Natural killer cell (primary cell): ENCODE results near the gene CPT1B. TPM values are rescaled to one million over a fixed set of nuclear protein-coding genes. Genes with fewer than 3 reads are reported as not detected.

Experiments used
- ATAC-seq, 3 donors: fragments of 150-1000 bp in 2 of 3; fragments of 200-7000 bp in 1 of 3; cut with Tn5 transposase; 1 replicate in 1 of 3; 2 replicates in 2 of 3; pipeline ENCODE4 v1.10.0; 2021; ENCODE audit warnings: mild to moderate bottlenecking in 2 of 3, moderate library complexity in 2 of 3
- DNase-seq, 2 donors: peaks; one replicate each; pipeline versions ENCODE4 v3.0.0 to v3.0.0-alpha.2; 2013 to 2021; ENCODE audit warnings: mixed read lengths in 1 of 2
- H3K27ac ChIP-seq: one replicate; pipeline ENCODE4 v1.5.1; 2013; ENCODE audit warnings: mild to moderate bottlenecking, low read length
- H3K27me3 ChIP-seq: one replicate; pipeline ENCODE4 v1.6.1; 2013; ENCODE audit warnings: low read length; ENCODE audit not compliant: control insufficient read depth, insufficient read depth
- H3K36me3 ChIP-seq: one replicate; pipeline ENCODE4 v1.6.1; 2013; ENCODE audit warnings: low read length; ENCODE audit not compliant: control insufficient read depth, insufficient read depth
- H3K4me1 ChIP-seq: one replicate; pipeline ENCODE4 v1.6.1; 2013; ENCODE audit warnings: low read length; ENCODE audit not compliant: control insufficient read depth, insufficient read depth
- H3K4me3 ChIP-seq: one replicate; pipeline ENCODE4 v1.5.1; 2013; ENCODE audit warnings: low read length
- H3K9me3 ChIP-seq: one replicate; pipeline ENCODE4 v1.6.1; 2013; ENCODE audit warnings: low read length; ENCODE audit not compliant: control insufficient read depth, insufficient read depth
- H3K27ac Mint-ChIP-seq, 2 donors: one replicate each; pipeline ENCODE4 v1.8.0; 2022; ENCODE audit warnings: mild to moderate bottlenecking in 2 of 2, mixed read lengths in 2 of 2, moderate library complexity in 1 of 2
- H3K27me3 Mint-ChIP-seq, 2 donors: one replicate each; pipeline ENCODE4 v1.8.0; 2022; ENCODE audit warnings: low read depth in 2 of 2, mixed read lengths in 2 of 2
- H3K36me3 Mint-ChIP-seq: one replicate; pipeline ENCODE4 v1.8.0; 2022; ENCODE audit warnings: mixed read lengths
- H3K4me1 Mint-ChIP-seq, 2 donors: one replicate each; pipeline ENCODE4 v1.8.0; 2022; ENCODE audit warnings: mixed read lengths in 2 of 2
- H3K4me3 Mint-ChIP-seq: one replicate; pipeline ENCODE4 v1.8.0; 2022; ENCODE audit warnings: mild to moderate bottlenecking, moderate library complexity, mixed read lengths
- H3K9me3 Mint-ChIP-seq, 2 donors: one replicate each; pipeline ENCODE4 v1.8.0; 2022; ENCODE audit warnings: mixed read lengths in 2 of 2
- CTCF ChIP-seq: fragments of 200-600 bp; IDR thresholded peaks from one replicate; pipeline ENCODE4 v1.8.0; 2022; ENCODE audit warnings: antibody characterized with exemption
- WGBS: methylation state at CpG from one replicate; pipeline ENCODE4 v1.1.7; 2013; ENCODE audit warnings: missing lambda C conversion rate; ENCODE audit not compliant: insufficient coverage; 5-methylcytosine and 5-hydroxymethylcytosine counted together
- intact Hi-C: fragments of 100-400 bp; cut with micrococcal nuclease; formaldehyde crosslinking; loops from one replicate; pipeline ENCODE4 v1.14.2; 2022
- total RNA-seq, 4 donors: library from RNA; stranded (reverse); fragments of 120-200 nt in 1 of 4; gene quantifications; one replicate each; pipeline versions ENCODE4 v1.2.3 to v1.2.4, GENCODE V29; 2013 to 2022

Gene CPT1B
- total RNA-seq, 3 donors from 2014 or later (not counting 1 experiment from before 2014, with no cell fraction given): 53.1 to 75.7 (median 55.5) TPM

DNA sequence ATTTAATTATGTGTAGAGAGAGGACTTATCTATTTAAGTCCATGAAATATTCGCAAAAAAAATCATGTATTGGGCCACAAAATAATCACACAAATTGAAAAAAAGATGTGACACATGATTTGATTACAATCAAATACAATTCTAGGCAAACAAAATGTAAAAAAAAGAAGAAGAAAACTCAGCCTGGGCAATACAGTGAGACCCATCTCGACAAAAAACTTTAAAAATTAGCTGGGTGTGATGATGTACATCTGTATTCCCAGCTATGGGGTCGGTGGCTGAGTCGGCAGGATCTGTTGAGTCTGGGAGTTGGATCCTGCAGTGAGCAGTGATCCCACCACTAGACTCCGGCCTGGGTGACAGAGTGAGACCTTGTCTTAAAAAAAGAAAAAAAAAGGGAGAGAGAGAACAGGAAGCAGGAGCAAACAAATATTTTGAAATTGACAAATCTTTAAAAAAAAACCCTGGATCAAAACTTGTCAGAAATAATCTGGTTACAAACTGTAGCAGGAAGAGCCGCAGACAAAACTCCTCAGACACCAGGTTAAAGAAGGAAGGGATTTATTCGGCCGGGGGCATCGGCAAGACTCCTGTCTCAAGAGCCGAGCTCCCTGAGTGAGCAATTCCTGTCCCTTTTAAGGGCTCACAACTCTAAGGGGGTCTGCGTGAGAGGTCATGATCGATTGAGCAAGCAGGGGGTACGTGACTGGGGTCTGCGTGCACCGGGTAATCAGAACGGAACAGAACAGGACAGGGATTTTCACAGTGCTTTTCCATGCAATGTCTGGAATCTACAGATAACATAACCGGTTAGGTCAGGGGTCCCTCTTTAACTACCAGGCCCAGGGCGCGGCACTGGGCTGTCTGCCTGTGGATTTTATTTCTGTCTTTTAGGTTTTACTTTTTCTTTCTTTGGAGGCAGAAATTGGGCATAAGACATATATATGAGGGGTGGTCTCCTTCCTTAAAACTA is 45.1 kb downstream of the CPT1B start:
- H3K4me1 ChIP-seq: peaks cover 52% of the 10 kb centered on the region
- Mint-ChIP-seq H3K36me3 (no peaks in the 10 kb centered on the region), H3K27ac (peak overlapping the region; percentile 51 to 62), H3K27me3 (peaks cover 0 to 13% of the 10 kb centered on the region in 2 donors), H3K9me3 (no peaks in the 10 kb centered on the region), H3K4me1 (peaks cover 12 to 26% of the 10 kb centered on the region in 2 donors), H3K4me3 (peak overlapping the region; percentile 68)
- ATAC-seq (no peak), DNase-seq (no peak)
- 94% methylated on average over 16 of the region's 19 CpGs for WGBS
- H3K9me3 ChIP-seq: no peaks in the 10 kb centered on the region
- no peak for TF ChIP-seq CTCF
- H3K4me3 ChIP-seq: no peak overlapping the region
- H3K36me3 ChIP-seq: no peaks in the 10 kb centered on the region
- H3K27me3 ChIP-seq: no peaks in the 10 kb centered on the region
- intact Hi-C loops: no loop called here
- H3K27ac ChIP-seq: peak overlapping the region; percentile 95

DNA sequence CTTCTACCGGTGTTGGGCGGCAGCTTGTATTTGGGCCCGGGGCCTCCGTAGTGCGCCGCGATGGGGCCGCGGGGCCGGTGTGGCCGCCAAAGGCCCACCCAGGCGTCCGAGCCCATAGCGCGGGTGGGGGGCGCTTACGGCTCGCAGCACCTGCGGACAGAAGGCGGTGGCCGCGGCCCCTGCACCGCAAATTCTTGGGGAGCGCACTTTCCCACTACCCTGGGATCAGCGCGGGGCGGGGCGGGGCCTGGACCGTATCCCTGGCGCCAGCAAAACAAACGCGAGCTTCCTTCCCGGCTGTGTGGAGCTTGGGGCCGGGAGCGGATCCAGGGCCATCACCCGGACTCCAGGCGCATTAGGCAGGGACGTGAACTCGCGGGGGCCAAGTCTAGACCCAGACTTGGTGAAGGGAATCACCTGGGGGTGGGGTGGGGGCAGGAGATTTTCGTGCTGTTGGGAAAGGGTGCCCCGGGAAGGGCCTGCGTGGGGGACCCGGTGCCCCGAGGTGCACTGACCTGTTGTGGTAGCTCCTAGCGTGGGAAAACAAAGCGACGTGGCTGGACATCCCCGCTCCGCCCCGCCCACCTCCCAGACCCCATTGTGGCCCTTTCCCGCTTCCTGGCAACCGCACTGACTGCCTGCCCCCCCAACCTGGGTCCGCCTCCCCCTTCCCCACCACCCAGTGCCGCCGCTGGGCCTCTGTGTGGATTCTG is 46.1 kb downstream of the CPT1B start:
- TF ChIP-seq CTCF: no peak
- H3K4me3 Mint-ChIP-seq: peak overlapping the region; percentile 94
- peaks cover 21 to 34% of the 10 kb centered on the region in 2 donors for H3K4me1 Mint-ChIP-seq
- Histone ChIP-seq H3K27ac (peak overlapping the region; percentile 95), H3K27me3 (no peaks in the 10 kb centered on the region), H3K36me3 (no peaks in the 10 kb centered on the region), H3K9me3 (no peaks in the 10 kb centered on the region), H3K4me1 (peaks cover 57% of the 10 kb centered on the region), H3K4me3 (peak overlapping the region; percentile 80)
- intact Hi-C loops: loop anchor here (1.0 to 2.0 kb wide), 2 partner anchors 7 to 13 kb away; partner anchors contain the start of gene KLHDC7B
- H3K9me3 Mint-ChIP-seq: no peaks in the 10 kb centered on the region
- no peak for DNase-seq
- peaks cover 0 to 13% of the 10 kb centered on the region in 2 donors for H3K27me3 Mint-ChIP-seq
- H3K27ac Mint-ChIP-seq: peak overlapping the region; percentile 62 to 96
- no peak for ATAC-seq
- 5% methylated on average over 56 of the region's 56 CpGs for WGBS
- no peaks in the 10 kb centered on the region for H3K36me3 Mint-ChIP-seq

GRCh38 chr22:50531546-50531961 is 46.7 kb downstream of the CPT1B start:
- TF ChIP-seq CTCF: no peak
- Mint-ChIP-seq H3K4me1 (peaks cover 24 to 40% of the 10 kb centered on the region in 2 donors), H3K4me3 (peak overlapping the region; percentile 94), H3K36me3 (no peaks in the 10 kb centered on the region), H3K27ac (peak overlapping the region; percentile 94 to 96), H3K27me3 (peaks cover 0 to 13% of the 10 kb centered on the region in 2 donors), H3K9me3 (no peaks in the 10 kb centered on the region)
- Histone ChIP-seq H3K36me3 (no peaks in the 10 kb centered on the region), H3K4me3 (peak overlapping the region; percentile 80), H3K4me1 (peaks cover 62% of the 10 kb centered on the region), H3K27ac (peak overlapping the region; percentile 95), H3K9me3 (no peaks in the 10 kb centered on the region), H3K27me3 (no peaks in the 10 kb centered on the region)
- WGBS: under 1% methylated on average over 44 of the region's 44 CpGs
- DNase-seq (peak; percentile 58 to 79), ATAC-seq (peak; percentile 43 to 77 (median 48))
- intact Hi-C loops: loop anchor here (1.0 to 2.0 kb wide), 2 partner anchors 8 to 13 kb away; partner anchors contain the start of gene KLHDC7B
